Upper lobe of right lung (tissue), 1 donor: ENCODE results near the gene KATNB1. TPM values are rescaled to one million over a fixed set of nuclear protein-coding genes. Genes with fewer than 3 reads are reported as not detected.
A peak's percentile ranks its signal among the peaks of the same experiment; 100 is the strongest.
"Not testable (repeated sequence)": the region's sequence is repeated elsewhere in the genome, so short reads cannot be mapped to it uniquely, and the experiment has no call there.

ENCODE experiments used
- ATAC-seq: fragments of 200-7000 bp; cut with Tn5 transposase; one replicate; pipeline ENCODE4 v1.9.1; 2020; ENCODE audit warnings: mild to moderate bottlenecking, moderate library complexity
- DNase-seq: peaks from one replicate; pipeline ENCODE4 v3.0.0-alpha.2; 2020
- H3K27ac ChIP-seq: fragments of 200-600 bp; one replicate; pipeline ENCODE4 v1.8.0; 2022
- H3K27me3 ChIP-seq: fragments of 200-600 bp; one replicate; pipeline ENCODE4 v1.8.0; 2022; ENCODE audit warnings: mild to moderate bottlenecking
- H3K36me3 ChIP-seq: fragments of 200-600 bp; one replicate; pipeline ENCODE4 v1.8.0; 2022
- H3K4me1 ChIP-seq: fragments of 200-600 bp; one replicate; pipeline ENCODE4 v1.8.0; 2022
- H3K4me3 ChIP-seq: fragments of 200-600 bp; one replicate; pipeline ENCODE4 v1.8.0; 2022; ENCODE audit warnings: mild to moderate bottlenecking
- H3K9me3 ChIP-seq: fragments of 200-600 bp; one replicate; pipeline ENCODE4 v1.8.0; 2022
- intact Hi-C: fragments of 100-400 bp; cut with DNase I; formaldehyde crosslinking; loops from one replicate; pipeline ENCODE4 v1.11.0; 2022
- total RNA-seq: library from RNA; stranded (reverse); fragmentation: NEBNext Ultra II Directional; extraction: Animal tissue kit (Norgen Biotek cat#: 25700); gene quantifications from one replicate; pipeline ENCODE4 v1.2.1, GENCODE V29; 2021
- TF ChIP-seq, protein P1 (sequence below): fragments of 200-600 bp; IDR thresholded peaks from one replicate; pipeline ENCODE4 v1.8.0; 2022; ENCODE audit warnings: antibody characterized with exemption
- donor health status: DM: no; HTN: yes; CAD: no; lungs with severe emphysema.

The KATNB1 gene
- total RNA-seq, 1 donor from 2014 or later = 16.6 TPM

DNA sequence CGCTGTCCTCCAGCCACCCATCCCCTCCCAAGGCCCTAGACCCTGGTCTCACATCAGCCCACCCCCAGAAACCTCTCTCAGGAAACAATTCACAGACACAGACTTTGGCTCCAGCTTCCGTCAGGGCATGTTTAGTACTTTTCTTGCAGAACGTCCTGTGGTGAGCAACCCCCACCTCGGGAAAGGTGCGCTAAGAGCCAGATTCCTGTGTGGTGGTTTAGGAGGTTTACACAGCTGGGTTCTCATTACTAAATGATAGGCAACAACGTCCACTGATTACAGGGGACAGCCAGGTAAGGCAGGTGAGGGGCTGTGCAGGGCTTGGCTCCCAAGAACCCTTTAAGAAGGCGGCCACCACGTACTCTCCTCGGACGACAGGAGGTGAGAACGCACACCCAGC is 37.4 kb downstream of the KATNB1 start:
- TF ChIP-seq, protein P1, sequence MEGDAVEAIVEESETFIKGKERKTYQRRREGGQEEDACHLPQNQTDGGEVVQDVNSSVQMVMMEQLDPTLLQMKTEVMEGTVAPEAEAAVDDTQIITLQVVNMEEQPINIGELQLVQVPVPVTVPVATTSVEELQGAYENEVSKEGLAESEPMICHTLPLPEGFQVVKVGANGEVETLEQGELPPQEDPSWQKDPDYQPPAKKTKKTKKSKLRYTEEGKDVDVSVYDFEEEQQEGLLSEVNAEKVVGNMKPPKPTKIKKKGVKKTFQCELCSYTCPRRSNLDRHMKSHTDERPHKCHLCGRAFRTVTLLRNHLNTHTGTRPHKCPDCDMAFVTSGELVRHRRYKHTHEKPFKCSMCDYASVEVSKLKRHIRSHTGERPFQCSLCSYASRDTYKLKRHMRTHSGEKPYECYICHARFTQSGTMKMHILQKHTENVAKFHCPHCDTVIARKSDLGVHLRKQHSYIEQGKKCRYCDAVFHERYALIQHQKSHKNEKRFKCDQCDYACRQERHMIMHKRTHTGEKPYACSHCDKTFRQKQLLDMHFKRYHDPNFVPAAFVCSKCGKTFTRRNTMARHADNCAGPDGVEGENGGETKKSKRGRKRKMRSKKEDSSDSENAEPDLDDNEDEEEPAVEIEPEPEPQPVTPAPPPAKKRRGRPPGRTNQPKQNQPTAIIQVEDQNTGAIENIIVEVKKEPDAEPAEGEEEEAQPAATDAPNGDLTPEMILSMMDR = no peak
- Histone ChIP-seq H3K9me3 (no peaks in the 10 kb centered on the region), H3K27ac (no peak overlapping the region), H3K36me3 (peaks cover 43% of the 10 kb centered on the region), H3K27me3 (no peaks in the 10 kb centered on the region), H3K4me1 (no peaks in the 10 kb centered on the region), H3K4me3 (no peak overlapping the region)
- intact Hi-C loops = no loop called here
- no peak for ATAC-seq
- DNase-seq = no peak

DNA sequence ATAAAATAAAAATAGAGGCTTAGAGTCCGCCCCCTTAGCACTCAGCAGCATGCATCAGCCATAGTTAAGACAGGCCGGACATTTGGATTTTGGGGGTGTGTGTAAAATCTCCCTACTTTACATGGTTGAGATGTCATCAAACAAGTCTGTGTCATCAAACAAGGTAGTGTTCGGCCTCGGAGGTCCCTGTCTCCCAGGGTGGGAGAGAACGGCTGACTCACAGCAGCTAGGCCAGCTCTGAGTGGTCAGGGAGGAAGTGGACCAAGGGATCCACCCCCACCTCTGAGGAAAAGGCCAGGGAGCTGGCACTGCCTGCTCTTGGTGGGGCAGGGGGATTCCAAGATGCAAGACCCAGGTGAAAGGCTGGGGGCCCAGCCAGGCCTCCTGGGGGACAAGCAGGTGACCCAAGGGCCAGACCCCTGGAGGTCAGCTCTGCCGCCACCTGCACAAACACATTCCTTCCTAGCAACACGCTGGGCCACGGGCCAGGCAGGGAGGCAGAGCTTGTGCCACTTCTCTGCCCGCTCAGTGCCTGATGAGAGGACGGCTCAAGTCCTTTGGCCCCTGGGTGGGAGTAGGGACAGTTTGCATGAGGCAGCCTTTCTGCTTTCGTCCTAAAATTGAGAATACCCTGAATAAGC is 38.2 kb downstream of the KATNB1 start:
- Histone ChIP-seq H3K4me1 (no peaks in the 10 kb centered on the region), H3K27ac (no peak overlapping the region), H3K36me3 (peaks cover 39% of the 10 kb centered on the region), H3K27me3 (no peaks in the 10 kb centered on the region), H3K4me3 (no peak overlapping the region), H3K9me3 (no peaks in the 10 kb centered on the region)
- ATAC-seq (peak; percentile 61), DNase-seq (peak; percentile 79)
- intact Hi-C loops = no loop called here
- TF ChIP-seq, protein P1 = no peak

DNA sequence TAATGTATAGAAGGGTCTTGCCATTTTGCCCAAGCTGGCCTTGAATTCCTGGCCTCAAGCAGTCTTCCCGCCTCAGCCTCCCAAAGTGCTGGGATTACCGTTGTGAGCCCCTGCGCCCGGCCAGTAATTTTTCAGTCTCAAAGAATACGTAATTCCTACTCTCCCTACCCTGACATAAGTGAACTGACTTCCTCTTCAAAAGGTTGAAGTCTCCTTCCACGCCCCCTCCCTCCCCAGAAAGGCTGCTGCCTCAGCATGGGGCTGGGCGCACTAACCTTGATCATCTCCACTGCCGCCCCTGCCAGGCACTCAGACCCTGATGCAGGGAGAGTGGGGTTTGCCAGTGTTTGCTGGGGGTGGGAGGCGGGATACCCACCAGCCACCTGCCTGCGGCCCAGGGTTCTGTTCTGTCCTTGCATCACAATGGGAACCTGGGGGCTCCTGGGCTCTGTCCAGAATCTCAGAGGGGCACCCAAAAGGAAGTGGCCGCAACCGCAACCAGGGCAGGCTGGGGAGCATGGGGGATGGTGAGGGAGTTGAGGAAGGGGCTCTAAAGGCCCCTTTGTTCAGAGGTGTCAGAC is 39.2 kb downstream of the KATNB1 start:
- no peak overlapping the region for H3K27ac ChIP-seq
- peaks cover 37% of the 10 kb centered on the region for H3K36me3 ChIP-seq
- TF ChIP-seq, protein P1 = no peak
- H3K9me3 ChIP-seq = no peaks in the 10 kb centered on the region
- H3K4me1 ChIP-seq = no peaks in the 10 kb centered on the region
- DNase-seq (no peak), ATAC-seq (no peak)
- H3K4me3 ChIP-seq = no peak overlapping the region
- intact Hi-C loops = no loop called here
- no peaks in the 10 kb centered on the region for H3K27me3 ChIP-seq

DNA sequence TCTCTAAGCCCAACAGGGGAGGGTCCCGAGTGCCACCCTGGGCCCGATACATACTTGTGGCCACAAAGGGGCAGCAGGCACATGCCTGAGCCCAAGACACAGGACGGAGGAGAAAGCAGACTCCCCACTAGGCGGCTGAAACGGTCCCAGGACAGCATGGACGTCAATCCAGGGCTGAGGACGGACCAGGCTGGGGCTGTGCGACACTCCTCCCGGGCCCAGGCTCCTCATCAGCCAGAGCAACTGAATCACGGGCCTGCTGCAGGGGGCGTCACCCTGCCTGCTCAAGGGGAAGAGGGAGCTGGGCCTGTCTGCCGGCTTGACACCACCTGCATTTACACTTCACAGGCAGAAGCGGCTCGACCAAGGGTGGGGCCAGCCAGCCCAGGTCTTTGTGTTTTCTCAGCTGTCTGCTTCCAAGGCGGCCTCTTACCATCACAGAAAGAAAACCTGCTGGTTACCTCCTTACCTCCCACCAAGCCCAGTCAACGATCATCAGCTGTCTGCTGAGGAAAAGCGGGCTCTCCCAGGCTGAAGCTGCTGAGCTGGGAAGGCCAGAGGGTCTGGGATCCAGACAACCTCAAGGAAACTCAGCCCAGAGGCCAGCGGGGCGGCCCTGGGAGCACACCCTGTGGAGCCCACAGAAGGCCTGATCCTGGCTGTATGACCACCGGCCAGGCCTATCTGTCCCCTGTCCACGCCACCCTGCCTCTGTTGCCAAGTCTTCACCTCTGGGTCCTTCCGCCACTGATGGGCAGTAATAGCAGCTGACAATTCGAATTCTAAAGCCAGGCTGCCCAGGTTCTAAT is 40.3 kb downstream of the KATNB1 start:
- Histone ChIP-seq H3K27ac (no peak overlapping the region), H3K9me3 (no peaks in the 10 kb centered on the region), H3K4me3 (no peak overlapping the region), H3K36me3 (peaks cover 28% of the 10 kb centered on the region), H3K27me3 (no peaks in the 10 kb centered on the region), H3K4me1 (no peaks in the 10 kb centered on the region)
- TF ChIP-seq, protein P1 = no peak
- intact Hi-C loops = no loop called here
- ATAC-seq (peak; percentile 18), DNase-seq (no peak)

DNA sequence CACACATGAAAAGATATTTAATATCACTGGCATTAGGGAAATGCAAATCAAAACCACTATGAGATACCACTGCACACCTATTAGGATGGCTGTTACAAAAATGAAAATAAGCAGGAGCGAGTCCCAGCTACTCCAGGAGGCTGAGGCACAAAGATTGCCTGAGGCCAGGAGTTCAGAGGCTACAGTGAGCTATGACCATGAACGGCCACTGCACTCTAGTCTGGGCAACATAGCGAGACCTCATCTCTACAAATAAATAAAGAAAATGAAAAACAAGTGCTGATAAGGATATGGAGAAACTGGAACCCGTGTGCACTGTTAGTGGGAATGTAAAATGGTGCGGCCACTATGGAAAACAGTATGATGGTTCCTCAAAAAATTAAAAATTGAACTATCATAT is 43.1 kb downstream of the KATNB1 start:
- H3K27me3 ChIP-seq = no peaks in the 10 kb centered on the region
- no peaks in the 10 kb centered on the region for H3K9me3 ChIP-seq
- H3K4me3 ChIP-seq = no peak overlapping the region
- peaks cover 4% of the 10 kb centered on the region for H3K4me1 ChIP-seq
- H3K27ac ChIP-seq = no peak overlapping the region
- intact Hi-C loops = no loop called here
- TF ChIP-seq, protein P1 = no peak
- ATAC-seq (no peak), DNase-seq (no peak)
- peaks cover 18% of the 10 kb centered on the region for H3K36me3 ChIP-seq

DNA sequence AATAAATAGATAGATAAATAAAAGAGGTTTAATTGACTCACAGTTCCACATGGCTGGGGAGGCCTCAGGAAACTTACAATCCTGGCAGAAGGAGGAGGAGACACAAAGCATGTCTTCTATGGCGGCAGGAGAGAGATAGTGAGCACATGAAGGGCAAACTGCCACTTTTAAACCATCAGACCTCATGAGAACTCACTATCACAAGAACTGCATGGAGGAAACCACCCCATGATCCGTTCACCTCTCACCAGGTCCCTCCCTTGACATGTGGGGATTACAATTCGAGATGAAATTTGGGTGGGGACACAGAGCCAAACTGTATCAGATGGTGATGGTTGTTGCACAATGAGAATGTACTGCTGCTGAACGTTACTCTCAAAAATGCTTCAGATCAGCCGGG is 44.3 kb downstream of the KATNB1 start:
- ATAC-seq, intact Hi-C loops, H3K27ac ChIP-seq, H3K27me3 ChIP-seq, H3K4me1 ChIP-seq, DNase-seq, H3K4me3 ChIP-seq, H3K9me3 ChIP-seq: not testable (repeated sequence)
- peaks cover 26% of the 10 kb centered on the region for H3K36me3 ChIP-seq
